ENCODE data around the gene SPA17.

The SPA17 gene

GRCh38 chr11:124678416-124678815 is 4.7 kb downstream of the SPA17 start:
- no peak overlapping the region for H3K9ac ChIP-seq (ENCODE audit: low read depth in 1 of 2, low read length in 2 of 2)

DNA sequence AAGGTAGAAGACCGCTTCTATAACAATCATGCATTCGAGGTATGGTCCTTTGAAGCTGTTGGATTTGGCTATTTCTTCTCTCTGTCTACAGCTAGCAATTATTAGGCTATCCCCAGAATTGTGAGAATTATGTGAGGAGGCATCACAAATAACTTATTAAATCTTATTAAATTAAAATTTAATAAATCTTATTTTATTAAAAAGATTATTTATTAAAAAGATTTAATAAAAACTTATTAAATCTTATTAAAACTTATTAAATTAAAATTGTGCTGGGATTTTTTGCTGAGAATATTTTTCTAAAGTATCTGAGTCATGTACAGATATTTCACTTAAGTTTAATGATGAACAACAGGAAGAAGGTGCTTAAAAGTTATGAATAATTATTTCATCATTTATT is 7.7 kb downstream of the SPA17 start:
- H3K27me3 ChIP-seq (ENCODE audit: control insufficient read depth in 2 of 2, insufficient read depth in 2 of 2, low read length in 2 of 2): no peaks in the 10 kb centered on the region
- no peak overlapping the region for H3K9ac ChIP-seq (ENCODE audit: low read depth in 1 of 2, low read length in 2 of 2)
- H3K4me1 ChIP-seq (ENCODE audit: control insufficient read depth in 2 of 2, insufficient read depth in 2 of 2, low read length in 2 of 2): no peaks in the 10 kb centered on the region
- H3K36me3 ChIP-seq (ENCODE audit: control insufficient read depth in 2 of 2, insufficient read depth in 2 of 2, low read length in 2 of 2): no peaks in the 10 kb centered on the region
- H3K4me3 ChIP-seq (ENCODE audit: low read length in 2 of 2): no peak overlapping the region
- H3K27ac ChIP-seq (ENCODE audit: low read depth in 2 of 2, low read length in 2 of 2): no peak overlapping the region
- no peaks in the 10 kb centered on the region for H3K9me3 ChIP-seq (ENCODE audit: control insufficient read depth in 2 of 2, low read length in 2 of 2)

More at GRCh38 chr11:124678416-124678815, 4.7 kb downstream of the SPA17 start:
- Histone ChIP-seq H3K27me3 (ENCODE audit: control insufficient read depth in 2 of 2, insufficient read depth in 2 of 2, low read length in 2 of 2) (no peaks in the 10 kb centered on the region), H3K36me3 (ENCODE audit: control insufficient read depth in 2 of 2, insufficient read depth in 2 of 2, low read length in 2 of 2) (no peaks in the 10 kb centered on the region), H3K9me3 (ENCODE audit: control insufficient read depth in 2 of 2, low read length in 2 of 2) (no peaks in the 10 kb centered on the region), H3K4me1 (ENCODE audit: control insufficient read depth in 2 of 2, insufficient read depth in 2 of 2, low read length in 2 of 2) (peaks cover 0 to 11% of the 10 kb centered on the region in 2 donors), H3K27ac (ENCODE audit: low read depth in 2 of 2, low read length in 2 of 2) (no peak overlapping the region), H3K4me3 (ENCODE audit: low read length in 2 of 2) (no peak overlapping the region)

GRCh38 chr11:124682443-124682842 is 8.7 kb downstream of the SPA17 start:
- no peaks in the 10 kb centered on the region for H3K36me3 ChIP-seq (ENCODE audit: control insufficient read depth in 2 of 2, insufficient read depth in 2 of 2, low read length in 2 of 2)
- H3K9me3 ChIP-seq (ENCODE audit: control insufficient read depth in 2 of 2, low read length in 2 of 2): no peaks in the 10 kb centered on the region
- H3K27ac ChIP-seq (ENCODE audit: low read depth in 2 of 2, low read length in 2 of 2): no peak overlapping the region
- no peaks in the 10 kb centered on the region for H3K4me1 ChIP-seq (ENCODE audit: control insufficient read depth in 2 of 2, insufficient read depth in 2 of 2, low read length in 2 of 2)
- H3K9ac ChIP-seq (ENCODE audit: low read depth in 1 of 2, low read length in 2 of 2): no peak overlapping the region
- no peak overlapping the region for H3K4me3 ChIP-seq (ENCODE audit: low read length in 2 of 2)
- H3K27me3 ChIP-seq (ENCODE audit: control insufficient read depth in 2 of 2, insufficient read depth in 2 of 2, low read length in 2 of 2): no peaks in the 10 kb centered on the region

- no peaks in the 10 kb centered on the region for H3K36me3 ChIP-seq (ENCODE audit: control insufficient read depth in 2 of 2, insufficient read depth in 2 of 2, low read length in 2 of 2)
- no peak overlapping the region for H3K9ac ChIP-seq (ENCODE audit: low read depth in 1 of 2, low read length in 2 of 2)
- no peaks in the 10 kb centered on the region for H3K4me1 ChIP-seq (ENCODE audit: control insufficient read depth in 2 of 2, insufficient read depth in 2 of 2, low read length in 2 of 2)
- no peaks in the 10 kb centered on the region for H3K9me3 ChIP-seq (ENCODE audit: control insufficient read depth in 2 of 2, low read length in 2 of 2)
- no peak overlapping the region for H3K4me3 ChIP-seq (ENCODE audit: low read length in 2 of 2)
- H3K27me3 ChIP-seq (ENCODE audit: control insufficient read depth in 2 of 2, insufficient read depth in 2 of 2, low read length in 2 of 2): no peaks in the 10 kb centered on the region
- no peak overlapping the region for H3K27ac ChIP-seq (ENCODE audit: low read depth in 2 of 2, low read length in 2 of 2)
Observed at GRCh38 chr11:124693142-124693541, 19.4 kb downstream of the SPA17 start.

- no peaks in the 10 kb centered on the region for H3K36me3 ChIP-seq (ENCODE audit: control insufficient read depth in 2 of 2, insufficient read depth in 2 of 2, low read length in 2 of 2)
- H3K27me3 ChIP-seq (ENCODE audit: control insufficient read depth in 2 of 2, insufficient read depth in 2 of 2, low read length in 2 of 2): no peaks in the 10 kb centered on the region
- H3K4me1 ChIP-seq (ENCODE audit: control insufficient read depth in 2 of 2, insufficient read depth in 2 of 2, low read length in 2 of 2): no peaks in the 10 kb centered on the region
- H3K9me3 ChIP-seq (ENCODE audit: control insufficient read depth in 2 of 2, low read length in 2 of 2): no peaks in the 10 kb centered on the region
- H3K4me3 ChIP-seq (ENCODE audit: low read length in 2 of 2): no peak overlapping the region
- H3K9ac ChIP-seq (ENCODE audit: low read depth in 1 of 2, low read length in 2 of 2): no peak overlapping the region
- H3K27ac ChIP-seq (ENCODE audit: low read depth in 2 of 2, low read length in 2 of 2): no peak overlapping the region
Observed at GRCh38 chr11:124699547-124699946, 25.8 kb downstream of the SPA17 start.

DNA sequence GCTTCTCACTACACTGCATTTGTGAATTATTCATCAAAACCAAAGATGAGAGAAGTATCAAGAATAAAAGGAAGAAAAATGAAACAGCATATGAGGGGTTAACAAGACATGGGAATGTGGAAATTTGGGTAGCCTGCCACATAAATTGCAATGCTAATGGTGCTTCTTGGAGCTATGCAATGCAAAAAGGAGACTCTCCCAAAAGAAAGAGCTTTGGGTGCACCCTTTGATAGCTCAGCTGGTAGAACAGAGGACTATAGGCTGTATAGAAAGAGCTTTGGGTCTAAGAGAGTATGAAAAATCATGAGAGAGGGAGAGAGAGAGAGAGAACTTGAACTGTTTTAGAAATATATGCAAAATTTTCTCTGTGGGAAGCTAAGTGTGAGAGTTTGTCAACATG is 26.3 kb downstream of the SPA17 start:
- Histone ChIP-seq H3K27me3 (ENCODE audit: control insufficient read depth in 2 of 2, insufficient read depth in 2 of 2, low read length in 2 of 2) (no peaks in the 10 kb centered on the region), H3K4me1 (ENCODE audit: control insufficient read depth in 2 of 2, insufficient read depth in 2 of 2, low read length in 2 of 2) (no peaks in the 10 kb centered on the region), H3K27ac (ENCODE audit: low read depth in 2 of 2, low read length in 2 of 2) (no peak overlapping the region), H3K9me3 (ENCODE audit: control insufficient read depth in 2 of 2, low read length in 2 of 2) (no peaks in the 10 kb centered on the region), H3K36me3 (ENCODE audit: control insufficient read depth in 2 of 2, insufficient read depth in 2 of 2, low read length in 2 of 2) (no peaks in the 10 kb centered on the region), H3K9ac (ENCODE audit: low read depth in 1 of 2, low read length in 2 of 2) (no peak overlapping the region), H3K4me3 (ENCODE audit: low read length in 2 of 2) (no peak overlapping the region)

DNA sequence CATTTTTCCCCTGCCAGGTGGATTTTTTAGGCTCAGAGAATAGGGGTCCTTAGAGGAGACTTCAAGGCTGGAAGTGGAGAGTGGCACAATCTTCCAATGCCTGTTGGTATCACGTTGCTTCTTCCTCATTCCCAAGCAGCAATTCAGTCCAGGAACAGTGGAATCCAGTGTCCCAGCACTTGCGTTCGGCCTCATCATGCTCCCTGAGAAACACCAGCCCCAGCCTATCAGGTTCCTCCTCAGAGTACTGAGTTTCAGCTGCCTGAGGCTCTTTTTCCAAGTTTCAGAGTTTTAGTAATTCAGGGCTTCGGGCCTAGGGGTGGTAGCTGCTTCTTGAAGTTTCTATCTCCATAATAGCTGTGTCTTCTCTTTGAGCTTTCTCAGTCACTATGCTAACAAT is 34.1 kb downstream of the SPA17 start:
- Histone ChIP-seq H3K4me3 (ENCODE audit: low read length in 2 of 2) (no peak overlapping the region), H3K27ac (ENCODE audit: low read depth in 2 of 2, low read length in 2 of 2) (no peak overlapping the region), H3K4me1 (ENCODE audit: control insufficient read depth in 2 of 2, insufficient read depth in 2 of 2, low read length in 2 of 2) (no peaks in the 10 kb centered on the region), H3K27me3 (ENCODE audit: control insufficient read depth in 2 of 2, insufficient read depth in 2 of 2, low read length in 2 of 2) (no peaks in the 10 kb centered on the region), H3K9me3 (ENCODE audit: control insufficient read depth in 2 of 2, low read length in 2 of 2) (peaks cover 0 to 3% of the 10 kb centered on the region in 2 donors), H3K9ac (ENCODE audit: low read depth in 1 of 2, low read length in 2 of 2) (no peak overlapping the region), H3K36me3 (ENCODE audit: control insufficient read depth in 2 of 2, insufficient read depth in 2 of 2, low read length in 2 of 2) (no peaks in the 10 kb centered on the region)

DNA sequence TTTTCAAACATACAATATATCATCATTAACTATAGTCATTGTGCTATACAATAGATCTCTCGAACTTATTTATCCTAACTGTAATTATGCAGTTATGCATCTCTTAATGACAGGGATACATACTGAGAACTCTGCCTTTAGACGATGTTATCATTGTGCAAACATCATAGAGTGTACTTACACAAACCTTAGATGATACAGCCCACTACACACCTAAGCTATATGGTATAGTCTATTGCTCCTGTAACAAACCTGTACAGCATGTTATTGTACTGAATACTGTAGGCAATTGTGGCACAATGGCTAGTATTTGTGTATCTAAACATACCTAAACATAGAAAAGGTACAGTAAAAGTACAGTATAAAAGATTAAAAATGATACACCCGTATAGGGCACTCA is 38.7 kb downstream of the SPA17 start:
- no peaks in the 10 kb centered on the region for H3K36me3 ChIP-seq (ENCODE audit: control insufficient read depth in 2 of 2, insufficient read depth in 2 of 2, low read length in 2 of 2)
- H3K9me3 ChIP-seq (ENCODE audit: control insufficient read depth in 2 of 2, low read length in 2 of 2): peaks cover 0 to 3% of the 10 kb centered on the region in 2 donors
- H3K4me3 ChIP-seq (ENCODE audit: low read length in 2 of 2): no peak overlapping the region
- H3K27me3 ChIP-seq (ENCODE audit: control insufficient read depth in 2 of 2, insufficient read depth in 2 of 2, low read length in 2 of 2): peaks cover 0 to 1% of the 10 kb centered on the region in 2 donors
- H3K9ac ChIP-seq (ENCODE audit: low read depth in 1 of 2, low read length in 2 of 2): no peak overlapping the region
- no peak overlapping the region for H3K27ac ChIP-seq (ENCODE audit: low read depth in 2 of 2, low read length in 2 of 2)
- H3K4me1 ChIP-seq (ENCODE audit: control insufficient read depth in 2 of 2, insufficient read depth in 2 of 2, low read length in 2 of 2): no peaks in the 10 kb centered on the region

- Histone ChIP-seq H3K9ac (ENCODE audit: low read depth in 1 of 2, low read length in 2 of 2) (no peak overlapping the region), H3K27me3 (ENCODE audit: control insufficient read depth in 2 of 2, insufficient read depth in 2 of 2, low read length in 2 of 2) (peaks cover 18 to 20% of the 10 kb centered on the region in 2 donors), H3K4me3 (ENCODE audit: low read length in 2 of 2) (no peak overlapping the region), H3K27ac (ENCODE audit: low read depth in 2 of 2, low read length in 2 of 2) (no peak overlapping the region), H3K4me1 (ENCODE audit: control insufficient read depth in 2 of 2, insufficient read depth in 2 of 2, low read length in 2 of 2) (peaks cover 3 to 11% of the 10 kb centered on the region in 2 donors), H3K9me3 (ENCODE audit: control insufficient read depth in 2 of 2, low read length in 2 of 2) (no peaks in the 10 kb centered on the region), H3K36me3 (ENCODE audit: control insufficient read depth in 2 of 2, insufficient read depth in 2 of 2, low read length in 2 of 2) (no peaks in the 10 kb centered on the region)
Observed at GRCh38 chr11:124716591-124716990, 42.9 kb downstream of the SPA17 start.

DNA sequence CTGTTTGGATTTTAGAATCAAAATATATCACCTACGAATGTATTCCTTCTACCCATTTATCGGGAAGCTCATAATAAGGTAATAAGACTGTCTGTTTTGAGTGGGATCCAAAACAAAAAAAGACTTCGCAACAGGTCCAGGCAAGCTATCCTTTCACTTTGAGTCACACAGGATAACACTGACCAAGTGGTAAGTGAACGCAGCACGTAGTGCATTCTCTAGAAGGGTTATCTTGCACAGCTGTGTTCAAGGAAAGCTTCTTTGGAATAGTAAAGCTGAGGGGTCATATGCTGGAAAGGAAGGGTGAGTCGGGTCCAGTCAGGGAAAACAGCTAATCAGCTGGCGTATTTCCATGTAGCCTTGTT is 43.7 kb downstream of the SPA17 start:
- Histone ChIP-seq H3K27me3 (ENCODE audit: control insufficient read depth in 2 of 2, insufficient read depth in 2 of 2, low read length in 2 of 2) (peaks cover 18 to 20% of the 10 kb centered on the region in 2 donors), H3K36me3 (ENCODE audit: control insufficient read depth in 2 of 2, insufficient read depth in 2 of 2, low read length in 2 of 2) (no peaks in the 10 kb centered on the region), H3K4me3 (ENCODE audit: low read length in 2 of 2) (peak overlapping the region; percentile 59 to 60), H3K27ac (ENCODE audit: low read depth in 2 of 2, low read length in 2 of 2) (no peak overlapping the region), H3K9me3 (ENCODE audit: control insufficient read depth in 2 of 2, low read length in 2 of 2) (no peaks in the 10 kb centered on the region), H3K9ac (ENCODE audit: low read depth in 1 of 2, low read length in 2 of 2) (peak overlapping the region in 1 of 2 donors; percentile 27), H3K4me1 (ENCODE audit: control insufficient read depth in 2 of 2, insufficient read depth in 2 of 2, low read length in 2 of 2) (peaks cover 3 to 11% of the 10 kb centered on the region in 2 donors)

All from mucosa of rectum (tissue), 2 donors.